Sigmoid colon (tissue), 7 donors: ENCODE data around the gene EIF4E2. TPM values are rescaled to one million over a fixed set of nuclear protein-coding genes. Genes with fewer than 3 reads are reported as not detected.

Source experiments
- DNase-seq: peaks from one replicate; pipeline ENCODE4 v3.0.0-alpha.2; 2019
- H3K27ac ChIP-seq, 4 donors: fragments of 200-600 bp; sonication (generic); one replicate each; pipeline ENCODE4 v1.5.1; 2016 to 2019; ENCODE audit warnings: mild to moderate bottlenecking in 1 of 4
- H3K27me3 ChIP-seq, 3 donors: fragments of 200-600 bp; sonication (generic); one replicate each; pipeline ENCODE4 v1.5.1; 2019; ENCODE audit warnings: mild to moderate bottlenecking in 1 of 3
- H3K36me3 ChIP-seq, 4 donors: fragments of 200-600 bp; sonication (generic); one replicate each; pipeline ENCODE4 v1.5.1; 2016 to 2019
- H3K4me1 ChIP-seq, 4 donors: fragments of 200-600 bp; sonication (generic); one replicate each; pipeline ENCODE4 v1.5.1; 2017 to 2019
- H3K4me3 ChIP-seq, 4 donors: fragments of 200-600 bp; sonication (generic); one replicate each; pipeline ENCODE4 v1.5.1; 2017 to 2019; ENCODE audit warnings: mild to moderate bottlenecking in 2 of 4, moderate library complexity in 1 of 4
- H3K9me3 ChIP-seq, 4 donors: fragments of 200-600 bp in 3 of 4; sonication (generic) in 3 of 4; one replicate each; pipeline versions ENCODE4 v1.5.1 to v1.6.1; 2013 to 2019
- CTCF ChIP-seq, 4 experiments: fragments of 450-650 bp in 3 of 4; fragments of 200-600 bp in 1 of 4; IDR thresholded peaks; one replicate each; pipeline ENCODE4 v1.5.1; 2016 to 2019; ENCODE audit warnings: antibody characterized with exemption in 4 of 4, mild to moderate bottlenecking in 3 of 4, moderate library complexity in 2 of 4
- EP300 ChIP-seq, 4 donors: sonication (generic); formaldehyde crosslinking; IDR thresholded peaks; one replicate each; pipeline ENCODE4 v1.6.1; 2017; ENCODE audit warnings: antibody characterized with exemption in 4 of 4
- POLR2A ChIP-seq, 2 donors: fragments of 450-650 bp; IDR thresholded peaks; one replicate each; pipeline ENCODE4 v1.6.1; 2016; ENCODE audit warnings: antibody characterized with exemption in 2 of 2, mild to moderate bottlenecking in 2 of 2, moderate library complexity in 2 of 2
- POLR2AphosphoS5 ChIP-seq, 4 donors: sonication (generic); formaldehyde crosslinking; IDR thresholded peaks; one replicate each; pipeline ENCODE4 v1.6.1; 2017; ENCODE audit warnings: antibody characterized with exemption in 4 of 4
- WGBS, 2 donors: extraction: QIAGEN DNeasy Blood & Tissue Kit; methylation state at CpG; one replicate each; pipeline ENCODE4 v1.1.7; 2013; 5-methylcytosine and 5-hydroxymethylcytosine counted together
- intact Hi-C: fragments of 100-400 bp; cut with DNase I; formaldehyde crosslinking; loops from one replicate; pipeline ENCODE4 v1.15.1; 2023
- polyA plus RNA-seq, 3 donors: library from polyadenylated mRNA; stranded (reverse); fragments of 200-250 nt; gene quantifications; one replicate each; pipeline ENCODE4 v1.2.3, GENCODE V29; 2013
- total RNA-seq, 4 donors: library from RNA; depleted of rRNA; stranded (reverse); fragments of >200 nt; gene quantifications; one replicate each; pipeline ENCODE4 v1.1.0, GENCODE V29; 2016
- donor health status: healthy with polysubstance abuse.
- donor health status: Bipolar disorder and iron deficiency.
- donor health status: healthy.

EIF4E2 gene
- total and polyA plus RNA-seq, 7 donors: 42.5 to 131 (median 55.1) TPM

GRCh38 chr2:232547991-232548390, 2.5 kb upstream of the EIF4E2 start:
- no peak for DNase-seq
- TF ChIP-seq CTCF (IDR thresholded peaks at IDR 0.05) (no peak), POLR2AphosphoS5 (IDR thresholded peaks at IDR 0.05) (no peak), EP300 (IDR thresholded peaks at IDR 0.05) (no peak), POLR2A (IDR thresholded peaks at IDR 0.05) (no peak)
- intact Hi-C loops: no loop called here
- WGBS, 2 donors: 97 to 98% methylated on average over 6 of the region's 6 CpGs
- H3K36me3 ChIP-seq: peaks cover 0 to 3% (median 0%) of the 10 kb centered on the region in 4 donors
- no peak overlapping the region for H3K27ac ChIP-seq
- H3K9me3 ChIP-seq: no peaks in the 10 kb centered on the region
- no peak overlapping the region for H3K4me3 ChIP-seq
- H3K27me3 ChIP-seq: no peaks in the 10 kb centered on the region
- peaks cover 0 to 20% (median 13%) of the 10 kb centered on the region in 4 donors for H3K4me1 ChIP-seq

GRCh38 chr2:232549655-232550353, 685 bp upstream of the EIF4E2 start:
- H3K27me3 ChIP-seq: no peaks in the 10 kb centered on the region
- TF ChIP-seq EP300 (IDR thresholded peaks at IDR 0.05): no peak
- no peak for TF ChIP-seq POLR2AphosphoS5 (IDR thresholded peaks at IDR 0.05)
- no peak for TF ChIP-seq CTCF (IDR thresholded peaks at IDR 0.05)
- no peak for TF ChIP-seq POLR2A (IDR thresholded peaks at IDR 0.05)
- intact Hi-C loops: no loop called here
- peak overlapping the region; percentile 91 to 98 (median 94) for H3K27ac ChIP-seq
- DNase-seq: no peak
- 35 to 36% methylated on average over 21 of the region's 21 CpGs for WGBS, 2 donors
- H3K9me3 ChIP-seq: no peaks in the 10 kb centered on the region
- H3K4me3 ChIP-seq: peak overlapping the region; percentile 66 to 96 (median 75)
- peaks cover 0 to 3% (median 0%) of the 10 kb centered on the region in 4 donors for H3K36me3 ChIP-seq
- peaks cover 0 to 22% (median 18%) of the 10 kb centered on the region in 4 donors for H3K4me1 ChIP-seq

- Histone ChIP-seq H3K27ac (peak overlapping the region; percentile 91 to 98 (median 94)), H3K4me1 (peaks cover 0 to 22% (median 18%) of the 10 kb centered on the region in 4 donors), H3K4me3 (peak overlapping the region; percentile 66 to 96 (median 75)), H3K9me3 (no peaks in the 10 kb centered on the region), H3K27me3 (no peaks in the 10 kb centered on the region), H3K36me3 (peaks cover 0 to 5% (median 0%) of the 10 kb centered on the region in 4 donors)
- intact Hi-C loops: no loop called here
- TF ChIP-seq POLR2AphosphoS5 (IDR thresholded peaks at IDR 0.05) (no peak), CTCF (IDR thresholded peaks at IDR 0.05) (no peak), EP300 (IDR thresholded peaks at IDR 0.05) (no peak), POLR2A (IDR thresholded peaks at IDR 0.05) (no peak)
- DNase-seq: no peak
- WGBS, 2 donors: 5 to 11% methylated on average over 7 of the region's 7 CpGs
Observed at GRCh38 chr2:232551250-232551638, 755 bp downstream of the EIF4E2 start.

GRCh38 chr2:232551776-232552175, 1.3 kb downstream of the EIF4E2 start:
- peak overlapping the region in 2 of 4 donors; percentile 70 to 80 for H3K4me3 ChIP-seq
- no peaks in the 10 kb centered on the region for H3K27me3 ChIP-seq
- no peaks in the 10 kb centered on the region for H3K9me3 ChIP-seq
- H3K27ac ChIP-seq: peak overlapping the region in 3 of 4 donors; percentile 91 to 98 (median 96)
- TF ChIP-seq POLR2AphosphoS5 (IDR thresholded peaks at IDR 0.05): no peak
- no peak for TF ChIP-seq POLR2A (IDR thresholded peaks at IDR 0.05)
- TF ChIP-seq CTCF (IDR thresholded peaks at IDR 0.05): no peak
- TF ChIP-seq EP300 (IDR thresholded peaks at IDR 0.05): no peak
- H3K36me3 ChIP-seq: peaks cover 0 to 11% (median 2%) of the 10 kb centered on the region in 4 donors
- peaks cover 0 to 22% (median 18%) of the 10 kb centered on the region in 4 donors for H3K4me1 ChIP-seq
- 94 to 95% methylated on average over 4 of the region's 4 CpGs for WGBS, 2 donors
- intact Hi-C loops: no loop called here
- no peak for DNase-seq
